Measurements from ENCODE around the gene RPP25L. TPM values are rescaled to one million over a fixed set of nuclear protein-coding genes. Genes with fewer than 3 reads are reported as not detected.
A peak's percentile ranks its signal among the peaks of the same experiment; 100 is the strongest.

Gene RPP25L
- total RNA-seq, 1 experiment from 2014 or later, result 17.2 TPM

DNA sequence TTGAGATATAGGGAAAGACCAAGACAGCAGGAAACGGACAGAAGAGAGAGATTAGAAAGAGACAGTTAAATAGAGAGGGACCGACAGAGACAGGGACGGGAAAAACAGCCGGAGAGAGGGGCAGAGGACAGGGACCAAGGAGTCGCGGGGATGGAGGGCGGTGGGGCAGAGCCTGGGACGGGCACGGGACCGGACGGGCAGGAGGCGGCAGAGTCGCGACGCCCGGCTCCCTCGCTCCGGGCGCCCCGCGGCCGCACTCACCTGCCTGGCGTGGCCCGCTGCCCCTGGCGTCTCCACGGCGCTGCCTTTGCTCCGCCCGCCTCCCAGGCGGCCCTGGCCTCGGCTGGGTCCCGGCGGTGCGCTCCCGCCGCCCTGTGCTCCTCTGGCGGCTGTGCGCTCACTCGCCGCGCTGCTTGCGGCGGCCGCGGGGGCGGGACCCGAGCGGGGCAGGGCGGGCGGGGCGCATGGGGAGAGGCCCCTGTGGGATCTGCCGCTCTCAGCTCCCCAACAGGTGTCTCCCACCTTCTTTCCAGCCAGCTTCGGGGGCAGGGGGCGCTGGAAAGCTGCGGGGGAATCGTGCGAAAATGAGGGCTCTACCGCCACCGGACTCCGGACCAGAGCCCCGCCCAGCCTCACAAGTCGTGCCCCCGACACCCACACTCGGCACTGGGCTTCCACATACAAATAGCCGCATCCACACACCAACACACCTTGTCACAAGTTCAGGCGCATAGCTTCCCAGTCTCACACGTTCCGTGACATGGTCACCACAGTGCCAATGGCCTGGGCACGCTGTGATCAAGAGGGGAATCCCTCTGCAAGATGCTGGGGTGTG lies 17.0 kb upstream of the RPP25L start, which contains the start of gene ARID3C:
Gene ARID3C, minus strand, starts transcription at position 411 of the 835 bp plus-strand sequence. CDS start 1,052 bp downstream, outside the sequence.
- peak; percentile 47 for DNase-seq
- WGBS (ENCODE audit: extremely low coverage, insufficient read length, low lambda C conversion rate), result no CpG with 5 or more reads among the region's 69 CpGs
- no peak within 1 kb of the TSS for H3K4ac ChIP-seq (ENCODE audit: low read depth, low read length)
- H2AK5ac ChIP-seq (ENCODE audit: insufficient read length, low read length), result no peak within 1 kb of the TSS
- no peak within 1 kb of the TSS for H2BK15ac ChIP-seq (ENCODE audit: low read depth, low read length)
- no peaks in the 10 kb centered on the region for H3K79me2 ChIP-seq (ENCODE audit: insufficient read depth, low read length)
- no peak within 1 kb of the TSS for H2BK5ac ChIP-seq (ENCODE audit: insufficient read length, low read length)
- no peak within 1 kb of the TSS for H3K18ac ChIP-seq (ENCODE audit: insufficient read length, low read depth, low read length)
- no peak within 1 kb of the TSS for H2BK120ac ChIP-seq (ENCODE audit: low read depth, low read length, poor library complexity, severe bottlenecking)
- peaks cover 88% of the 10 kb centered on the region for H3K27me3 Mint-ChIP-seq (ENCODE audit: low read depth)
- H3K9me3 Mint-ChIP-seq, result peaks cover 0 to 6% of the 10 kb centered on the region in 2 experiments; a peak in 3 of 5 replicates
- no peaks in the 10 kb centered on the region for H3K4me1 ChIP-seq (ENCODE audit: insufficient read depth, low read length)
- TF ChIP-seq, protein P1, sequence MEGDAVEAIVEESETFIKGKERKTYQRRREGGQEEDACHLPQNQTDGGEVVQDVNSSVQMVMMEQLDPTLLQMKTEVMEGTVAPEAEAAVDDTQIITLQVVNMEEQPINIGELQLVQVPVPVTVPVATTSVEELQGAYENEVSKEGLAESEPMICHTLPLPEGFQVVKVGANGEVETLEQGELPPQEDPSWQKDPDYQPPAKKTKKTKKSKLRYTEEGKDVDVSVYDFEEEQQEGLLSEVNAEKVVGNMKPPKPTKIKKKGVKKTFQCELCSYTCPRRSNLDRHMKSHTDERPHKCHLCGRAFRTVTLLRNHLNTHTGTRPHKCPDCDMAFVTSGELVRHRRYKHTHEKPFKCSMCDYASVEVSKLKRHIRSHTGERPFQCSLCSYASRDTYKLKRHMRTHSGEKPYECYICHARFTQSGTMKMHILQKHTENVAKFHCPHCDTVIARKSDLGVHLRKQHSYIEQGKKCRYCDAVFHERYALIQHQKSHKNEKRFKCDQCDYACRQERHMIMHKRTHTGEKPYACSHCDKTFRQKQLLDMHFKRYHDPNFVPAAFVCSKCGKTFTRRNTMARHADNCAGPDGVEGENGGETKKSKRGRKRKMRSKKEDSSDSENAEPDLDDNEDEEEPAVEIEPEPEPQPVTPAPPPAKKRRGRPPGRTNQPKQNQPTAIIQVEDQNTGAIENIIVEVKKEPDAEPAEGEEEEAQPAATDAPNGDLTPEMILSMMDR (conservative IDR thresholded peaks at IDR 0.05), result no peak
- H3K4me1 Mint-ChIP-seq, result peaks cover 17 to 41% of the 10 kb centered on the region in 2 experiments
- H3K27ac ChIP-seq (ENCODE audit: insufficient read length, low read depth, low read length), result no peak within 1 kb of the TSS
- H3K9me3 ChIP-seq (ENCODE audit: control insufficient read depth, low read depth, low read length), result no peaks in the 10 kb centered on the region
- no peak within 1 kb of the TSS for H4K91ac ChIP-seq (ENCODE audit: insufficient read length, low read depth, low read length)
- no peak within 1 kb of the TSS for H3K14ac ChIP-seq (ENCODE audit: insufficient read depth, low read length)
- no peak within 1 kb of the TSS for H2BK20ac ChIP-seq (ENCODE audit: low read depth, low read length, poor library complexity, severe bottlenecking)
- H3K4me3 Mint-ChIP-seq, result peak within 1 kb of the TSS; percentile 64 to 86
- no peak within 1 kb of the TSS for H2BK12ac ChIP-seq (ENCODE audit: insufficient read length, low read depth, low read length)
- H3K9ac ChIP-seq (ENCODE audit: extremely low read depth, insufficient read length, low read length), result no peak within 1 kb of the TSS
- no peaks in the 10 kb centered on the region for H4K20me1 ChIP-seq (ENCODE audit: control insufficient read depth, insufficient read depth, insufficient read length)
- H3K36me3 Mint-ChIP-seq (ENCODE audit: insufficient read depth in 1 of 3, low read depth in 3 of 3), result no peaks in the 10 kb centered on the region; a peak in 2 of 7 replicates
- H3K56ac ChIP-seq (ENCODE audit: insufficient read length, low read depth, low read length), result no peak within 1 kb of the TSS
- no peak within 1 kb of the TSS for H3K23ac ChIP-seq (ENCODE audit: insufficient read length, low read depth, low read length)
- H3K4me2 ChIP-seq (ENCODE audit: insufficient read depth, insufficient read length, low read length), result peak within 1 kb of the TSS; percentile 58
- H3K27ac Mint-ChIP-seq, result no peak within 1 kb of the TSS
- H3K23me2 ChIP-seq (ENCODE audit: insufficient read length, low read depth, low read length, poor library complexity, severe bottlenecking), result peaks cover 13% of the 10 kb centered on the region
- H3K79me1 ChIP-seq (ENCODE audit: insufficient read depth, low read depth, low read length, poor library complexity, severe bottlenecking), result no peaks in the 10 kb centered on the region
- H4K5ac ChIP-seq (ENCODE audit: insufficient read length, low read depth, low read length), result no peak within 1 kb of the TSS
- H3K27me3 ChIP-seq (ENCODE audit: insufficient read depth, low read length), result peaks cover 56% of the 10 kb centered on the region
- H2AFZ ChIP-seq (ENCODE audit: low read length), result no peak within 1 kb of the TSS
- H4K8ac ChIP-seq (replicated peaks; ENCODE audit: insufficient read length, low read depth, low read length), result no peak within 1 kb of the TSS
- H3T11ph ChIP-seq (ENCODE audit: low read length), result no peak within 1 kb of the TSS
